Ascending aorta (tissue), 2 donors: Measurements from ENCODE around the gene WDFY3. TPM values are rescaled to one million over a fixed set of nuclear protein-coding genes. Genes with fewer than 3 reads are reported as not detected.
A peak's percentile ranks its signal among the peaks of the same experiment; 100 is the strongest.

Source experiments
- DNase-seq, 2 donors: peaks; one replicate each; pipeline ENCODE4 v3.0.0-alpha.2; 2019; ENCODE audit warnings: low spot score in 2 of 2
- H3K27ac ChIP-seq, 2 donors: fragments of 200-600 bp; sonication (generic); one replicate each; pipeline ENCODE4 v1.5.1; 2016 to 2017; ENCODE audit warnings: mild to moderate bottlenecking in 1 of 2
- H3K27me3 ChIP-seq: fragments of 200-600 bp; sonication (generic); one replicate; pipeline ENCODE4 v1.5.1; 2017
- H3K36me3 ChIP-seq, 2 donors: fragments of 200-600 bp; sonication (generic); one replicate each; pipeline ENCODE4 v1.5.1; 2016
- H3K4me1 ChIP-seq, 2 donors: fragments of 200-600 bp; sonication (generic); one replicate each; pipeline ENCODE4 v1.5.1; 2016 to 2017; ENCODE audit warnings: mild to moderate bottlenecking in 1 of 2
- H3K4me3 ChIP-seq, 2 donors: fragments of 200-600 bp; sonication (generic); one replicate each; pipeline ENCODE4 v1.5.1; 2016 to 2017; ENCODE audit warnings: mild to moderate bottlenecking in 1 of 2
- H3K9me3 ChIP-seq, 2 donors: fragments of 200-600 bp; sonication (generic); one replicate each; pipeline ENCODE4 v1.5.1; 2016
- intact Hi-C: fragments of 100-400 bp; cut with DNase I; formaldehyde crosslinking; loops from one replicate; pipeline ENCODE4 v1.15.1; 2023
- total RNA-seq: library from RNA; depleted of rRNA; stranded (reverse); fragments of >200 nt; gene quantifications from one replicate; pipeline ENCODE4 v1.1.0, GENCODE V29; 2016
- TF ChIP-seq, protein P1 (sequence below), 3 experiments: fragments of 200-600 bp in 2 of 3; fragments of 450-650 bp in 1 of 3; sonication (generic) in 2 of 3; IDR thresholded peaks; one replicate each; pipeline ENCODE4 v1.5.1; 2016 to 2019; ENCODE audit warnings: antibody characterized with exemption in 3 of 3, mild to moderate bottlenecking in 1 of 3, moderate library complexity in 1 of 3

The WDFY3 gene
- total RNA-seq, 1 donor from 2014 or later: 30.2 TPM

GRCh38 chr4:84952004-84952403 is 14.5 kb downstream of the WDFY3 start:
- H3K36me3 ChIP-seq: no peaks in the 10 kb centered on the region
- no peak overlapping the region for H3K4me3 ChIP-seq
- no peaks in the 10 kb centered on the region for H3K9me3 ChIP-seq
- H3K27me3 ChIP-seq: no peaks in the 10 kb centered on the region
- peak overlapping the region; percentile 6 to 48 for H3K27ac ChIP-seq
- no peak for DNase-seq
- peaks cover 0 to 28% of the 10 kb centered on the region in 2 donors for H3K4me1 ChIP-seq
- intact Hi-C loops: no loop called here
- TF ChIP-seq, protein P1, sequence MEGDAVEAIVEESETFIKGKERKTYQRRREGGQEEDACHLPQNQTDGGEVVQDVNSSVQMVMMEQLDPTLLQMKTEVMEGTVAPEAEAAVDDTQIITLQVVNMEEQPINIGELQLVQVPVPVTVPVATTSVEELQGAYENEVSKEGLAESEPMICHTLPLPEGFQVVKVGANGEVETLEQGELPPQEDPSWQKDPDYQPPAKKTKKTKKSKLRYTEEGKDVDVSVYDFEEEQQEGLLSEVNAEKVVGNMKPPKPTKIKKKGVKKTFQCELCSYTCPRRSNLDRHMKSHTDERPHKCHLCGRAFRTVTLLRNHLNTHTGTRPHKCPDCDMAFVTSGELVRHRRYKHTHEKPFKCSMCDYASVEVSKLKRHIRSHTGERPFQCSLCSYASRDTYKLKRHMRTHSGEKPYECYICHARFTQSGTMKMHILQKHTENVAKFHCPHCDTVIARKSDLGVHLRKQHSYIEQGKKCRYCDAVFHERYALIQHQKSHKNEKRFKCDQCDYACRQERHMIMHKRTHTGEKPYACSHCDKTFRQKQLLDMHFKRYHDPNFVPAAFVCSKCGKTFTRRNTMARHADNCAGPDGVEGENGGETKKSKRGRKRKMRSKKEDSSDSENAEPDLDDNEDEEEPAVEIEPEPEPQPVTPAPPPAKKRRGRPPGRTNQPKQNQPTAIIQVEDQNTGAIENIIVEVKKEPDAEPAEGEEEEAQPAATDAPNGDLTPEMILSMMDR (IDR thresholded peaks at IDR 0.05): no peak

GRCh38 chr4:84948056-84948455 is 18.4 kb downstream of the WDFY3 start:
- Histone ChIP-seq H3K27ac (peak overlapping the region; percentile 40 to 62), H3K36me3 (no peaks in the 10 kb centered on the region), H3K4me1 (peaks cover 0 to 31% of the 10 kb centered on the region in 2 donors), H3K9me3 (no peaks in the 10 kb centered on the region), H3K27me3 (no peaks in the 10 kb centered on the region), H3K4me3 (no peak overlapping the region)
- intact Hi-C loops: no loop called here
- DNase-seq: no peak
- TF ChIP-seq, protein P1 (IDR thresholded peaks at IDR 0.05): no peak

DNA sequence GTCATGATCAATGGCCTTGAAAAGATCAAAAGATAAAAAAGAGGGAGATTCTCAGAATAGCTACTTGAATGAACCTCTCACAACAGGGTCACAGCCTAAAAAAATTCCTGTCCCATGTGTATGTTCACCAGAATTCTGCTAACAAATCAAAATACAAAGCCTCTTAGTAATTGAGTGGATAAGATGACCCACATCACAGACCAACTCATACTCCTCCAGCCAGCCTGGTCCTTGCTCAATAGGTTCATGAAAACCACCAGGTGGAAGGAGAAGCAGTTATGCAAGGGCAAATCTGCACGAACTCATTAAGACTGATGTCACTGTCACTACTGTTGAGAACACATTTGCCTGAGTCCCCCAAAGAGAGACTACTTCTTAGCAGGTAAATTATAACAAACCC is 21.5 kb downstream of the WDFY3 start:
- Histone ChIP-seq H3K4me3 (no peak overlapping the region), H3K4me1 (peaks cover 0 to 27% of the 10 kb centered on the region in 2 donors), H3K27me3 (no peaks in the 10 kb centered on the region), H3K36me3 (no peaks in the 10 kb centered on the region), H3K9me3 (peaks cover 4 to 15% of the 10 kb centered on the region in 2 donors), H3K27ac (peak overlapping the region in 1 of 2 donors; percentile 50)
- intact Hi-C loops: no loop called here
- TF ChIP-seq, protein P1 (IDR thresholded peaks at IDR 0.05): no peak
- no peak for DNase-seq

DNA sequence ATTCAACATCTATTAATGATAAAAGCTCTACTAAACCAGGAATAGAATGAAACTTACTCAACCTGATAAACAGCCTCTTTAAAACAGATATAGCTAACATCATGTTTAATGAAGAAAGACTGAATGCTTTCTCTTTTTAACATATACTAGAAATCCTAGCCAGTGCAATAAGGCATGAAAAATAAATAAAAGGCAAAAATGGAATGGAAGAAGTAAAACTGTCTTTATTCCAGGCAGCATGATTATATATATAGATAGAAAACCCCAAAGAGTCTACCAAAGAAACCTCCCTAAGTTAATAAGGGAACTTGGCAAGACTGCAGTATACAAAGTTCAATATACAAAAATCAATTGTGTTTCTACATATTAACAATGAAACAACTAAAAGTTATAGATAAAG is 25.5 kb downstream of the WDFY3 start:
- Histone ChIP-seq H3K4me1 (peaks cover 3 to 38% of the 10 kb centered on the region in 2 donors), H3K4me3 (no peak overlapping the region), H3K36me3 (no peaks in the 10 kb centered on the region), H3K27me3 (no peaks in the 10 kb centered on the region), H3K27ac (no peak overlapping the region), H3K9me3 (peaks cover 4 to 15% of the 10 kb centered on the region in 2 donors)
- TF ChIP-seq, protein P1 (IDR thresholded peaks at IDR 0.05): no peak
- no peak for DNase-seq
- intact Hi-C loops: no loop called here

GRCh38 chr4:84939113-84939512 is 27.4 kb downstream of the WDFY3 start:
- no peak for DNase-seq
- Histone ChIP-seq H3K9me3 (peaks cover 4 to 15% of the 10 kb centered on the region in 2 donors), H3K27me3 (no peaks in the 10 kb centered on the region), H3K27ac (peak overlapping the region; percentile 17 to 63), H3K36me3 (no peaks in the 10 kb centered on the region), H3K4me3 (peak overlapping the region in 1 of 2 donors; percentile 20), H3K4me1 (peaks cover 3 to 34% of the 10 kb centered on the region in 2 donors)
- TF ChIP-seq, protein P1 (IDR thresholded peaks at IDR 0.05): no peak
- intact Hi-C loops: no loop called here

GRCh38 chr4:84938316-84938715 is 28.2 kb downstream of the WDFY3 start:
- H3K27me3 ChIP-seq: no peaks in the 10 kb centered on the region
- intact Hi-C loops: no loop called here
- no peaks in the 10 kb centered on the region for H3K36me3 ChIP-seq
- H3K4me3 ChIP-seq: no peak overlapping the region
- DNase-seq: no peak
- peaks cover 3 to 34% of the 10 kb centered on the region in 2 donors for H3K4me1 ChIP-seq
- TF ChIP-seq, protein P1 (IDR thresholded peaks at IDR 0.05): no peak
- peak overlapping the region; percentile 63 to 77 for H3K27ac ChIP-seq
- peaks cover 4 to 15% of the 10 kb centered on the region in 2 donors for H3K9me3 ChIP-seq
